GM18873 (cell line): ENCODE data around the gene WSB1.

Experiments used
- ATAC-seq: cut with Tn5 transposase; IDR thresholded peaks from one replicate; pipeline ENCODE4 v1.9.1; 2021; ENCODE audit warnings: mild to moderate bottlenecking, moderate library complexity, moderate number of reproducible peaks; ENCODE audit not compliant: unreplicated experiment, low FRiP score

WSB1 gene

GRCh38 chr17:27353461-27354050 is 59.6 kb downstream of the WSB1 start:
- peak; percentile 67 for ATAC-seq

- no peak for ATAC-seq
Measured at GRCh38 chr17:27354051-27354490, 60.2 kb downstream of the WSB1 start.

- no peak for ATAC-seq
Measured at GRCh38 chr17:27354491-27355081, 60.7 kb downstream of the WSB1 start.

GRCh38 chr17:27355419-27355818 is 61.5 kb downstream of the WSB1 start:
- ATAC-seq: no peak

- no peak for ATAC-seq
Measured at GRCh38 chr17:27356091-27356705, 62.3 kb downstream of the WSB1 start.

GRCh38 chr17:27357236-27357635 is 63.3 kb downstream of the WSB1 start:
- ATAC-seq: no peak

GRCh38 chr17:27360507-27360906 is 66.6 kb downstream of the WSB1 start:
- ATAC-seq: no peak

GRCh38 chr17:27361695-27362094 is 67.8 kb downstream of the WSB1 start:
- ATAC-seq: no peak

- no peak for ATAC-seq
Measured at GRCh38 chr17:27362503-27362902, 68.6 kb downstream of the WSB1 start.

GRCh38 chr17:27362909-27363308 is 69.0 kb downstream of the WSB1 start:
- ATAC-seq: no peak

- ATAC-seq: no peak
Measured at GRCh38 chr17:27363326-27363725, 69.4 kb downstream of the WSB1 start.
